GM12874 (cell line): Measurements from ENCODE around the gene HSPA1B.

Experiments used
- CTCF ChIP-seq: IDR thresholded peaks from 2 replicates; pipeline ENCODE4 v1.5.1; 2011; ENCODE audit warnings: low read depth, mild to moderate bottlenecking, control low read depth, low read length, moderate library complexity; ENCODE audit not compliant: insufficient read depth

HSPA1B gene

GRCh38 chr6:31794866-31795615 lies 32.5 kb upstream of the HSPA1B start:
- TF ChIP-seq CTCF, result no peak

- peak; percentile 94 for TF ChIP-seq CTCF
Measured at GRCh38 chr6:31795616-31796298, 31.8 kb upstream of the HSPA1B start, which contains the start of gene VARS1. Gene VARS1, minus strand, starts transcription at chr6:31795752. Its CDS starts 535 bp downstream, at chr6:31795217.

GRCh38 chr6:31796993-31797385 lies 30.5 kb upstream of the HSPA1B start:
- TF ChIP-seq CTCF, result no peak

GRCh38 chr6:31797588-31797987 lies 29.9 kb upstream of the HSPA1B start:
- no peak for TF ChIP-seq CTCF

- TF ChIP-seq CTCF, result no peak
Measured at GRCh38 chr6:31799781-31800180, 27.8 kb upstream of the HSPA1B start.

- TF ChIP-seq CTCF, result no peak
Measured at GRCh38 chr6:31805939-31806469, 21.5 kb upstream of the HSPA1B start.

GRCh38 chr6:31806470-31807272 lies 20.9 kb upstream of the HSPA1B start, which contains the start of gene LSM2:
Gene LSM2, minus strand, starts transcription at chr6:31806966. Its CDS starts 209 bp downstream, at chr6:31806757.
- TF ChIP-seq CTCF, result peak; percentile 28; the same call in 1 of the 2 replicates
